Activated CD8-positive, alpha-beta memory T cell treated with anti-CD3 and anti-CD28 coated beads for 24 hours (primary cell): Measurements from ENCODE around the gene CRYGC.
A peak's percentile ranks its signal among the peaks of the same experiment; 100 is the strongest.
"Not testable (repeated sequence)": the region's sequence is repeated elsewhere in the genome, so short reads cannot be mapped to it uniquely, and the experiment has no call there.

Source experiments
- DNase-seq: peaks from one replicate; pipeline ENCODE4 v3.0.0-alpha.2; 2020

Gene CRYGC

GRCh38 chr2:208129744-208130711 lies at the start of gene CRYGC:
Gene CRYGC (minus strand): TSS chr2:208129828. CDS start chr2:208129792, 36 bp downstream.
- no peak for DNase-seq

DNA sequence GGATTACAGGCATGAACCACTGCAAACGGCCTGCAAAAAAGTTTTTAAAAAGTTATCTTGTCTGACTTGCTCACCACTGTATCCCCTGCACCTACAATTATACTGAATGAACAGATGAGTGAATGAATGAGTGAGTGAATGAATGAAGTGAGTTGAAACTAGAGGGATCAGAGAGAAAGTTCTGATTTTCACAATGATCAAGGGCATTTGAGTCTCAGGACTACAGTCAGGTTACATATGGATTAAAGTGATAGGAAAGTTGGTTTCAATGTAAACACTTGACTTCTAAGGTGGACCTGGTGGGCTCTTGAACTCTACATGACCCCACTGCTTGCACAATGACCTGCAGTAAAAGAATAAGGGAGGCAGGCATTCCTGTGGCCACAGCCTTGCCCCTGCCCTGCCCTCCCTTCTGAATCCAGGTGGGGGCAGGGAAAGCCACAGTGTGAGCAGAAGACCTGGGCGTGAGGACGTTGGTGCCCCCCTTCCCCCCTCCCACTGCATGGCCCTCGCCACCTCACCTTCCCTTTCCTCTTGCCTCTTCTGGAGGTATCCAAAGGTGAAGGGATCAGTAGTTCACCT lies 49.5 kb upstream of the CRYGC start:
- no peak for DNase-seq

- DNase-seq: no peak
Measured at GRCh38 chr2:208175840-208176153, 46.2 kb upstream of the CRYGC start.

GRCh38 chr2:208175069-208175839 lies 45.6 kb upstream of the CRYGC start:
- DNase-seq: peak; percentile 76

- DNase-seq: no peak
Measured at GRCh38 chr2:208174144-208174543, 44.5 kb upstream of the CRYGC start.

DNA sequence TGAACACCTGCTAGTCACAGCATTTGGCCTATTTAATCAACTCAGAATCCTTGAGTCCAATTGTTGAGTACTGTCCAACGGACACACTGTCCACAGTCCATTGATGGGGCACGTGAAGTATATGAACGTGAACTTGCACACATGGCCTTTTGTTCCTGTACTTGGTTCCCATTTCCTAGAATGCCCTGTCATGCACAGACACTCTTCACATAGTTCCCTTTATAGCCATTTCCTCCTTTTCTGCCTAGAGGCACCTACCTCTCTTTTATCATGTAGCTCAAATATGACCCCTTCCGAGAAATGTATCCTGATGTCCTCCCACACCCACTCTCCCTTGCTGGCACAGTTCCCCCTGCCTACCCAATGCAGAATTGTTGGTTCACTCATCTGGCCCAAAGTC lies 42.5 kb upstream of the CRYGC start:
- DNase-seq: no peak

DNA sequence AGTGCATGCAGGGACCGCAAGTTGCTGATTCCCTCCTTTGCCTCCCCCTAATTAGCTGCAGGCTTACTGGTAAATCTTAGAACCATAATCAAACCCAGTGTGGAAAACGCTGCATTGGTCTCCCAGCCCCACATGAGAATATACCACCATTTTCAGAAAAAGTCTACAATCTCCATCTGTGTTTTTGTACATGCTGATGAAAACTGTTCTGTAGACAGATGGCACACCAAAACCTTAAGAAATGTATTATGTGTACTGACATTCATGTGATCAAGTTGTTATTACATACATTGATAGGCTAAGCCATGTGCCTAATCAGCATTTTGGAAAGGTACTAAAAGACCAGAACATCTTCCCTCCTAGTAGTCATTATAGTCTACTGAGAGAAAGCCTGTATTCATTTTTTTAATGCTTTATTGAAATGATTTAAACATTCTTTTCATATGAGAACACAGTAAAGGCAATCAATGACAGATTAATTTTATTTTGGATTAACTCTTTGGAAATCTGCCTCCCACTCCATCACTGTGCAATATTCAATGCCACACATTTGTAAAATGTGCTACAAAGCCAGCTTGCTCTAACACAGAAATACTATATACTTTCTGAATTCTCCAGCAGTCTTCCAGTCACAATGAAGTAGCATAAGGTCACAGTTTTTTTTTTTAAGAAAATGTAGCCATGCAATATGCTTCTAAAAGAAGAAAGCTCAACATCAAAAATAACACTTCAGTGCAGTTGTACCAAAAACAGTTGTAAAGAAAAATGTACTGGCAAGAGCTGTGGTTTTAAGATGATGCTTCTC lies 35.5 kb upstream of the CRYGC start:
- DNase-seq: no peak

- DNase-seq: no peak
Measured at GRCh38 chr2:208163489-208163888, 33.9 kb upstream of the CRYGC start, which contains the start of gene CRYGA. Gene CRYGA (minus strand): TSS chr2:208163589. CDS start chr2:208163556, 33 bp downstream.

DNA sequence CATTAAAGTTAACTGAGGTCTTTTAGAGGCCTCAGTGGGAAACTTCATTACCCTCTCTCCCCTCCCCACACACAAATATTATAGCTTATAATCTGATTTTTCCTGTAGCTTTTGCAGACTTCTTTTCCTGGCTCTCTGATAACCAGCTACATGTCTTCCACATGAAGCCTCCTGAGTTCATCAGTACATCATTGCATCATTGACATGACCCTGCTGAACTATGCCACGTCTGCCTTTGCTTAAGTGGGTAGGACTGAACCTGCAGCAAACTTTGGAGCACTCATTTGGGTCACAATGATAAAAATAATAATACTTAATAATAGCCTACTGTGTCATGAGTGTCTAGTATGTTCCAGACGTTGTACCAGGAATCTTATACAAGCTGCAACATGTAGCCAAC lies 26.8 kb upstream of the CRYGC start:
- no peak for DNase-seq

- no peak for DNase-seq
Measured at GRCh38 chr2:208153156-208153555, 23.5 kb upstream of the CRYGC start.

DNA sequence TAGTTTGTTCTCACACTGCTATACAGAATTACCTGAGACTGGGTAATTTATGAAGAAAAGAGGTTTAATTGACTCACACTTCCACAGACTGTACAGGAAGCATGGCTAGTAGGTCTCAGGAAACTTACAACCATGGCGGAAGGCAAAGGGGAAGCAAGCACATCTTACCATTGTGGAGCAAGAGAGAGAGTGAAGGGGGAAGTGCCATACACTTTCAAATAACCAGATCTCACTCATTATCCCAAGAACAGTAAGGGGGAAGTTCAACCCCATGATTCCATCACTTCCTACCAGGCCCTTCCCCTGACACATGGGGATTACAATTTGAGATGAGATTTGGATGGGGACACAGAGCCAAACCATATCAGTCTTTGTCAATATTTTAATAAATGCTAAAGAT lies 21.3 kb upstream of the CRYGC start:
- DNase-seq: no peak

GRCh38 chr2:208150094-208150493 lies 20.5 kb upstream of the CRYGC start:
- DNase-seq: no peak

DNA sequence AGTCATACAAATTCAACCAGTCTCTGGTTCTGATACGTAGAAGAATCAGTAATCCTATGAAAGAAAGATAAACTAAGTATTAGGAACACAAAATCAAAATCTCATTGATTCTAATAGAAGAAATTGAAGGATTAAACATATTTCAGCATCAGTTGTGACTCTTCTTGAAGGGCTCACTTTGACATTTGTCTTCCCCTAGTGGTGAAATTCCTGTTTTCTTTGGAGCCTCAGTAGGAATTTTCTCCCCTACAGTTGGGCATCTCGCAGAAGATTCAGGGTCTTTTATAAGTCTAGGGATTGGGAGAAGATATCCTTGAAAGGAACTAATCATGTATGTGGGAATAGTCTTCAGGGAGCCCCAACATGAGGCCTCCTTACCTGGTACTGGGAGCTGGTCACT lies 19.2 kb upstream of the CRYGC start:
- DNase-seq: no peak

DNA sequence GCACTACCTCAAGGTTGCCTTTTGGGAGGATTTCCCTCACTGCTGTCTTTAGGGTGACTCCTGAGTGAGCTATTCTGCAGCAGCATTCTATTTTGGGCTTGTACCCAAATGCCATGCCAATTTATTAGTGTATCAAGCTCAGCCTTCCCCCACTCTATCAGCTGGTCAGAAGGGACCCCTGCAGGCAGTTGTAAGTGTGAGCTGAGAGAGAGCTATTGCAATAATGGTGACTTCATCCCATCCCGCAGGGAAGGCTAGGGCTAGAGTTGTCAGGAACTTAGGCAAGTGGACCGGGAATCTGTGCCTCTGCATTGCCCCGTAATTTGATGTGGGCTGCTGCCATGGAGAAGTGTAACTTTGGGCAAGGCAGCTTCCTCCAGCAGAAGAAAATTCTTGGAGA lies 18.1 kb upstream of the CRYGC start:
- no peak for DNase-seq

- DNase-seq: no peak
Measured at GRCh38 chr2:208147008-208147407, 17.4 kb upstream of the CRYGC start.

DNA sequence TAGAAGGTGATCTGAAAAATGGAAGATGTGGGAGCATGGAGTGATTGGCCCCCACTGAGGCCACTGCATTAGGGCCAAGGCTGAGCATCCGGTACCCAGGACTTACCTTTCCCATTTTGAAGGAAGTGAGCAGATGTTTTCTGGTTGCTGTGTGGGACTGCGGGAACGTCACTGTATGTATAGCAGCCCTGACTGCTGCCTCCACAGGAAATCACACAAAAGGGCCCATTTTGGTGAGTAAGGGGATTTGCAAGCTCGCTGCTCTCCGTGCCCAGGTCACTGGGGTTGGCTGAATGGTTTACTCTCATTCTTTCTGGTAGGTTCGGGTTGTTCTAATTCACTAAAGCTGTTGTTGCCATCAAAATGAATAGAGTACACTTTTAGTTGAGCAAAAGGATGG lies 16.4 kb upstream of the CRYGC start, which contains the start of gene CRYGB:
Gene CRYGB (minus strand): TSS at position 153 of the 400 bp plus-strand sequence. CDS start 38 bp downstream, at position 115.
- DNase-seq: no peak

GRCh38 chr2:208142925-208143799 lies 13.5 kb upstream of the CRYGC start:
- DNase-seq: no peak

DNA sequence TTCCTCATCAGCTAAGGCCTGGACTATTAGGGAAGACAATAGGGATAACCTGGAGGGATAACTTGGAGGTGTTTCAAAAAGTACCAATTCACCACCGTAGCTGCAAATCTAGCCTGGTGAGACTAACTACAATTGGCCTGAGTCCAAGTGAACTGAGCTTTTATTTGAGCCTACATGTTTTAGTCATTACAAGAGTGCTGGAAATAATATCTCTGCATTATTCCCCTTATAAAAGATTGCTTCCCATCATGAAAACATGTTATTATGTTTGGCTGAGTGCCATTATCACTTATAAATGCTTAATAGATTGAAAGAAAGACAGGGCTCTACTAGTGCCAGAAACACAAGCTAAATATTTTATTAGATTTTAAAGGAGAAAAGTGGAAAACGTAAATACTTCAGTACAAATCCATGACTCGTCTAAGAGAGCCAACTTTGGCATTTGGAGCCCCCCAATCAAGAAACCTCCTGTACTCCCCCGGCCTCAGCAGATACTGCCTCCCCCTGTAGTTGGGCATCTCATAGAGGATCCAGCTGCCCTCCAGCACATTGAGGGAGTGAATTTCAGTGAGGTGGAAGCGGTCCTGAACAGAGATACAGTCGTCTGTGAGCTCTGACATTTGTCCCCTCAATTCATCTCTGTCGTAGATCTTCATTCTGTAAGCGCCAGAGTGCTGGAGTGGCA lies 12.8 kb upstream of the CRYGC start:
- no peak for DNase-seq

DNA sequence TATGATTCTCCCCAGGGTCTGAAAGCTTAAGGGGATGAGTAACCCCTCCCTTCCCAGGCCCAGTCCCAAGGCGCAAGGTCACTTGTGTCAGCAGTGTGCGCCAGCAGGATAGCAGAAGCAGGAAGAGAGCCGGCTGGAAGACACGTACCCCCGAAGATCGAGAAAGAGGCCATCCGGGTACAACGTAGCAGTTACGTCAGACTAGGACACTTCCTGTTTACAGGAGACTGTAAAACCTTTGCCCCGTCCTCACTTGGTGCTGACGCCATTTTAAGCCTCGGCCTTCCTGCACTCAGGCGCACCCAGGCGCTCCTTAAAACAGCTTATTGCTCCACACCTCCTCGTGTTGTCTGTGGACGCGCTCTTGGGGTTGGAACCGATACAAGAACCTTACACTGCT lies 9.8 kb upstream of the CRYGC start:
- DNase-seq: no peak

- DNase-seq: not testable (repeated sequence)
Measured at GRCh38 chr2:208138334-208138733, 8.7 kb upstream of the CRYGC start.

- DNase-seq: no peak
Measured at GRCh38 chr2:208136716-208137094, 7.1 kb upstream of the CRYGC start.
